GM12878 (cell line): ENCODE results near the gene OR52A1. TPM values are rescaled to one million over a fixed set of nuclear protein-coding genes. Genes with fewer than 3 reads are reported as not detected.

Experiments used
- ATAC-seq: fragments of 200-7000 bp; cut with Tn5 transposase; 3 replicates; pipeline ENCODE4 v1.9.1; 2020; ENCODE audit warnings: mild to moderate bottlenecking, moderate library complexity
- BruUV-seq: library from RNA; stranded (reverse); fragments of 400-500 nt; replicated peaks from 2 replicates; lab custom pipeline; 2021; lab: Mats Ljungman, UMichigan
- CTCF ChIA-PET: fragments of 300-600 bp; sonication (Branson Sonifier 250); formaldehyde crosslinking; extraction: SDS; loops from one replicate; lab custom pipeline; 2021; ENCODE audit warnings: inconsistent platforms; lab: Yijun Ruan, JAX
- POLR2A ChIA-PET: fragments of 350-600 bp; formaldehyde crosslinking; extraction: SDS; loops from one replicate; lab custom pipeline; 2021; ENCODE audit warnings: inconsistent platforms; lab: Charles Lee
- RAD21 ChIA-PET: fragments of 300-600 bp; sonication (Branson Sonifier 250); formaldehyde crosslinking; loops from one replicate; lab custom pipeline; 2023; ENCODE audit warnings: antibody characterized with exemption; ENCODE audit not compliant: unreplicated experiment; lab: Charles Lee
- SMC1A ChIA-PET: fragments of 300-600 bp; sonication (Branson Sonifier 250); formaldehyde crosslinking; loops from one replicate; lab custom pipeline; 2023; ENCODE audit not compliant: unreplicated experiment, uncharacterized antibody; lab: Charles Lee
- DNase-seq: peaks from one replicate; pipeline ENCODE4 v3.0.0-alpha.2; 2011; ENCODE audit warnings: low read depth, low spot score
- FAIRE-seq: peaks from 3 replicates; lab custom pipeline; 2011; peaks lifted over from hg19 to GRCh38; lab: Jason Lieb, UNC
- H2AFZ ChIP-seq: 2 replicates; pipeline ENCODE4 v1.6.0; 2011; ENCODE audit warnings: low read depth, low read length, control low read depth; ENCODE audit not compliant: control insufficient read depth
- H3K27ac ChIP-seq: 2 replicates; pipeline ENCODE4 v1.5.1; 2011; ENCODE audit warnings: control low read depth; ENCODE audit not compliant: control insufficient read depth, insufficient read depth
- H3K27me3 ChIP-seq, 2 experiments: replicated peaks in 1 of 2; 2 replicates each; pipeline versions ENCODE4 v1.6.0 to v1.6.1; 2011; ENCODE audit warnings: low read length in 1 of 2; ENCODE audit not compliant: control insufficient read depth in 2 of 2, insufficient read depth in 2 of 2
- H3K36me3 ChIP-seq, 2 experiments: 2 replicates each; pipeline ENCODE4 v1.5.1; 2011; ENCODE audit warnings: low read length in 1 of 2; ENCODE audit not compliant: control insufficient read depth in 2 of 2, insufficient read depth in 2 of 2
- H3K4me1 ChIP-seq: 2 replicates; pipeline ENCODE4 v1.6.1; 2011; ENCODE audit warnings: mild to moderate bottlenecking, low read length, moderate library complexity, mixed read lengths; ENCODE audit not compliant: control insufficient read depth, insufficient read depth
- H3K4me2 ChIP-seq: 2 replicates; pipeline ENCODE4 v1.6.0; 2011; ENCODE audit warnings: control low read depth; ENCODE audit not compliant: control insufficient read depth, insufficient read depth
- H3K4me3 ChIP-seq: fragments of 200-600 bp; sonication (generic); 2 replicates; pipeline ENCODE4 v1.5.1; 2016
- H3K79me2 ChIP-seq: 2 replicates; pipeline ENCODE4 v1.6.0; 2011; ENCODE audit warnings: low read length; ENCODE audit not compliant: control insufficient read depth, insufficient read depth
- H3K9ac ChIP-seq: 2 replicates; pipeline ENCODE4 v1.8.0; 2011; ENCODE audit warnings: low read length, control low read depth, mixed read lengths; ENCODE audit not compliant: control insufficient read depth, insufficient read depth
- H3K9me3 ChIP-seq: replicated peaks from 3 replicates; pipeline ENCODE4 v1.5.1; 2011; ENCODE audit warnings: mild to moderate bottlenecking, low read length; ENCODE audit not compliant: control insufficient read depth, insufficient read depth
- H4K20me1 ChIP-seq: 2 replicates; pipeline ENCODE4 v1.6.0; 2011; ENCODE audit not compliant: control insufficient read depth, insufficient read depth
- CHD4 ChIP-seq: fragments of 200-600 bp; sonication (generic); IDR thresholded peaks from 2 replicates; pipeline ENCODE4 v1.6.1; 2016; ENCODE audit warnings: mild to moderate bottlenecking
- CUX1 ChIP-seq: IDR thresholded peaks from 2 replicates; pipeline ENCODE4 v1.6.1; 2012; ENCODE audit warnings: improper control_type of control experiment, low read depth, low read length; ENCODE audit not compliant: insufficient replicate concordance
- IRF4 ChIP-seq: IDR thresholded peaks from 2 replicates; pipeline ENCODE4 v1.6.1; 2011; ENCODE audit warnings: low read depth, low read length
- JUND ChIP-seq: IDR thresholded peaks from 2 replicates; pipeline ENCODE4 v1.6.1; 2012; ENCODE audit warnings: low read depth, mild to moderate bottlenecking, low read length, improper control_type of control experiment, moderate library complexity
- KLF5 ChIP-seq: fragments of 450-650 bp; IDR thresholded peaks from 2 replicates; pipeline ENCODE4 v1.6.1; 2014; ENCODE audit warnings: mild to moderate bottlenecking; ENCODE audit not compliant: partially characterized antibody
- MYB ChIP-seq: fragments of 150-350 bp; IDR thresholded peaks from 2 replicates; pipeline ENCODE4 v1.6.1; 2014; ENCODE audit warnings: mild to moderate bottlenecking, low read depth, low read length, borderline replicate concordance
- NFXL1 ChIP-seq: fragments of 450-650 bp; IDR thresholded peaks from 2 replicates; pipeline ENCODE4 v1.6.1; 2017; ENCODE audit warnings: antibody characterized with exemption, mild to moderate bottlenecking, borderline replicate concordance
- NFYB ChIP-seq: IDR thresholded peaks from 2 replicates; pipeline ENCODE4 v1.6.1; 2011; ENCODE audit warnings: low read depth, mild to moderate bottlenecking, low read length, improper control_type of control experiment, moderate library complexity; ENCODE audit not compliant: insufficient read depth
- RBBP5 ChIP-seq: fragments of 200-600 bp; sonication (generic); conservative IDR thresholded peaks from 2 replicates; pipeline ENCODE4 v1.6.1; 2016
- SMAD5 ChIP-seq: IDR thresholded peaks from 2 replicates; pipeline ENCODE4 v1.6.1; 2016; ENCODE audit warnings: antibody characterized with exemption, low read depth
- TARDBP ChIP-seq: IDR thresholded peaks from 2 replicates; pipeline ENCODE4 v1.6.1; 2016; ENCODE audit warnings: borderline replicate concordance
- TBL1XR1 ChIP-seq: IDR thresholded peaks from 2 replicates; pipeline ENCODE4 v1.6.1; 2012; ENCODE audit warnings: low read depth, low read length, improper control_type of control experiment
- ZNF207 ChIP-seq: fragments of 450-650 bp; IDR thresholded peaks from 2 replicates; pipeline ENCODE4 v1.6.1; 2014; ENCODE audit warnings: antibody characterized with exemption, mild to moderate bottlenecking, borderline replicate concordance
- WGBS: methylation state at CpG from one replicate; pipeline ENCODE4 v1.1.6; 2016; ENCODE audit warnings: low lambda C conversion rate; ENCODE audit not compliant: insufficient replicate concordance, insufficient coverage; ENCODE audit errors: missing lambda C conversion rate; 5-methylcytosine and 5-hydroxymethylcytosine counted together
- in situ Hi-C: fragments of 300-500 bp; cut with MboI; formaldehyde crosslinking; loops from 9 replicates; pipeline ENCODE4 v1.14.3; 2018; ENCODE audit warnings: mixed read lengths
- intact Hi-C: fragments of 100-400 bp; cut with micrococcal nuclease; formaldehyde crosslinking; loops from one replicate; pipeline ENCODE4 v1.14.2; 2022; ENCODE audit not compliant: unreplicated experiment
- polyA plus RNA-seq, 11 experiments: library from polyadenylated mRNA; depleted of rRNA in 4 of 11; unstranded in 6 of 11; stranded (reverse) in 5 of 11; fragments of >200 nt; fragmentation: Nextera tagmentation in 4 of 11; fragmentation: Illumina TruSeq in 1 of 11; extraction: Ambion mirVana in 4 of 11; extraction: Trizol in 1 of 11; gene quantifications; 1 replicate in 1 of 11; 2 replicates in 10 of 11; pipeline versions ENCODE4 v1.2.1 to v1.2.3, GENCODE V29; 2011 to 2016; ENCODE audit warnings: inconsistent platforms in 2 of 11, missing spikeins in 2 of 11, low read depth in 1 of 11
- total RNA-seq, 4 experiments: library from RNA; depleted of rRNA in 3 of 4; stranded (reverse); fragments of >200 nt in 3 of 4; fragmentation: Illumina TruSeq in 1 of 4; extraction: Trizol in 1 of 4; gene quantifications; 2 replicates each; pipeline versions ENCODE4 v1.2.1 to v1.2.3, GENCODE V29; 2013 to 2021

OR52A1 gene
- total and polyA plus RNA-seq, 10 of the 15 experiments (the other 5 are each of a cell fraction or from before 2014, with no cell fraction given): not detected

GRCh38 chr11:5153574-5154431 is 754 bp downstream of the OR52A1 start:
- H3K27me3 ChIP-seq: no peaks in the 10 kb centered on the region
- H3K9me3 ChIP-seq: no peaks in the 10 kb centered on the region
- in situ Hi-C loops (no loop called here), intact Hi-C loops (no loop called here)
- TF ChIP-seq NFXL1 (no peak), ZNF207 (no peak), KLF5 (no peak), MYB (no peak), IRF4 (no peak), TARDBP (no peak), CHD4 (no peak), CUX1 (no peak), JUND (no peak), RBBP5 (no peak), NFYB (no peak), SMAD5 (no peak), TBL1XR1 (no peak)
- DNase-seq (no peak), ATAC-seq (no peak), FAIRE-seq (no peak)
- BruUV-seq: no TSS peak
- SMC1A ChIA-PET: no interaction called here
- no peak overlapping the region for H3K4me3 ChIP-seq
- no peak overlapping the region for H3K4me2 ChIP-seq
- 17% methylated on average over 3 of the region's 3 CpGs for WGBS
- no peaks in the 10 kb centered on the region for H3K79me2 ChIP-seq
- H4K20me1 ChIP-seq: no peaks in the 10 kb centered on the region
- no peak overlapping the region for H3K27ac ChIP-seq
- CTCF ChIA-PET: interaction anchor here (0.9 to 1.3 kb wide), 4 partner anchors 10 to 137 kb away, joined by 3 to 5 read pairs (median 3); no protein-coding TSS in a partner anchor
- POLR2A ChIA-PET: no interaction called here
- no peaks in the 10 kb centered on the region for H3K4me1 ChIP-seq
- no peaks in the 10 kb centered on the region for H3K36me3 ChIP-seq
- H2AFZ ChIP-seq: no peak overlapping the region
- H3K9ac ChIP-seq: no peak overlapping the region
- RAD21 ChIA-PET: no interaction called here
